ENCODE results near the gene SNX13. TPM values are rescaled to one million over a fixed set of nuclear protein-coding genes. Genes with fewer than 3 reads are reported as not detected.

Gene SNX13
- total and polyA plus RNA-seq, 5 donors from 2014 or later: 11.9 to 32.5 (median 13.0) TPM

DNA sequence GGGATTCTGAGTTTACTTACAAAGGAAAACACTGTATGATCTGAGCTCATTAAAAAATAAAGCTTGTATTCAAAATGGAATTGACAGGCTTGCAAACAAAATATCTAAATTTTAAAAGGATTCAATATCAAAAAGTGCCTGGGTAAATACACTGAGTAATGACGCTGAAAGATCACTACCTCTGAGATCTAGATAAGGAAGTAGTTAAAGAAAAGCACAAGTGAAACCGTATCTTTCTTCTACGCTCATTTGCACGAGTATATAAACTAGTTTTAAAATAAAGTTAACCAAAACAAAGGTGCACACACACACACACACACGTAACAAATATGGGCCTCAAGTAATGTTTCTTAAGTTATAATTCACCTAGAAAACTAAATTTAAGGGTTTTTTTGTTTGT, 93.4 kb downstream of the SNX13 start:
- H3K9me3 ChIP-seq (ENCODE audit: control insufficient read depth in 2 of 2, low read length in 2 of 2): no peaks in the 10 kb centered on the region
- H3K4me3 Mint-ChIP-seq: no peak overlapping the region
- H3K27ac Mint-ChIP-seq: peak overlapping the region in 2 of 3 donors; percentile 10 to 59
- H3K27me3 ChIP-seq (ENCODE audit: control insufficient read depth, insufficient read depth, low read length): no peaks in the 10 kb centered on the region
- no peak overlapping the region for H3K4me3 ChIP-seq (ENCODE audit: low read depth, low read length)
- H3K4me1 Mint-ChIP-seq: peaks cover 28 to 45% (median 42%) of the 10 kb centered on the region in 4 donors
- peaks cover 21% of the 10 kb centered on the region for H3K36me3 ChIP-seq (ENCODE audit: control insufficient read depth, insufficient read depth, low read length)
- peaks cover 0 to 3% (median 0%) of the 10 kb centered on the region in 7 donors for H3K9me3 Mint-ChIP-seq
- peaks cover 15% of the 10 kb centered on the region for H3K4me1 ChIP-seq (ENCODE audit: control insufficient read depth, insufficient read depth, low read length, poor library complexity, severe bottlenecking)
- no peak for DNase-seq
- no peaks in the 10 kb centered on the region for H3K27me3 Mint-ChIP-seq
- H3K27ac ChIP-seq (ENCODE audit: insufficient read depth, low read length, poor library complexity, severe bottlenecking): no peak overlapping the region
- ATAC-seq (ENCODE audit: low read depth in 2 of 2): no peak
- peaks cover 57% of the 10 kb centered on the region for H3K36me3 Mint-ChIP-seq

DNA sequence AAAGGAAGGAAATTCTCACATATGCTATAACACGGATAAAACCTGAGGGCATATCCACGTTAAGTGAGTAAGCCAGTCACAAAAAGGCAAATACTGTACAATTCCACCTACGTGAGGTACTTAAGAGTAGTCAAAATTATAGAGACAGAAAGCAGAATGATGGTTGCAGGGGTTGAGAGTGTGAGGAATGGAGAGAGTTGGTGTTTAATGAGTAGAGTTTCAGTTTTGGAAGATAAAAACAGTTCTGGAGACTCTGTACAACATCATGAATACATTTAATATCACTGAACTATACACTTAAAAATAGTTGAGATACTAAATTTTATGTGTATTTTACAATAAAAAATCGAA, 95.1 kb downstream of the SNX13 start:
- DNase-seq (no peak), ATAC-seq (ENCODE audit: low read depth in 2 of 2) (no peak)
- Histone ChIP-seq H3K4me3 (ENCODE audit: low read depth, low read length) (no peak overlapping the region), H3K36me3 (ENCODE audit: control insufficient read depth, insufficient read depth, low read length) (peaks cover 18% of the 10 kb centered on the region), H3K27ac (ENCODE audit: insufficient read depth, low read length, poor library complexity, severe bottlenecking) (no peak overlapping the region), H3K4me1 (ENCODE audit: control insufficient read depth, insufficient read depth, low read length, poor library complexity, severe bottlenecking) (peaks cover 15% of the 10 kb centered on the region), H3K9me3 (ENCODE audit: control insufficient read depth in 2 of 2, low read length in 2 of 2) (no peaks in the 10 kb centered on the region), H3K27me3 (ENCODE audit: control insufficient read depth, insufficient read depth, low read length) (no peaks in the 10 kb centered on the region)
- H3K9me3 Mint-ChIP-seq: peaks cover 0 to 8% (median 0%) of the 10 kb centered on the region in 7 donors
- no peak overlapping the region for H3K4me3 Mint-ChIP-seq
- H3K27me3 Mint-ChIP-seq: no peaks in the 10 kb centered on the region
- no peak overlapping the region for H3K27ac Mint-ChIP-seq
- peaks cover 31 to 55% (median 42%) of the 10 kb centered on the region in 4 donors for H3K4me1 Mint-ChIP-seq
- peaks cover 54% of the 10 kb centered on the region for H3K36me3 Mint-ChIP-seq

DNA sequence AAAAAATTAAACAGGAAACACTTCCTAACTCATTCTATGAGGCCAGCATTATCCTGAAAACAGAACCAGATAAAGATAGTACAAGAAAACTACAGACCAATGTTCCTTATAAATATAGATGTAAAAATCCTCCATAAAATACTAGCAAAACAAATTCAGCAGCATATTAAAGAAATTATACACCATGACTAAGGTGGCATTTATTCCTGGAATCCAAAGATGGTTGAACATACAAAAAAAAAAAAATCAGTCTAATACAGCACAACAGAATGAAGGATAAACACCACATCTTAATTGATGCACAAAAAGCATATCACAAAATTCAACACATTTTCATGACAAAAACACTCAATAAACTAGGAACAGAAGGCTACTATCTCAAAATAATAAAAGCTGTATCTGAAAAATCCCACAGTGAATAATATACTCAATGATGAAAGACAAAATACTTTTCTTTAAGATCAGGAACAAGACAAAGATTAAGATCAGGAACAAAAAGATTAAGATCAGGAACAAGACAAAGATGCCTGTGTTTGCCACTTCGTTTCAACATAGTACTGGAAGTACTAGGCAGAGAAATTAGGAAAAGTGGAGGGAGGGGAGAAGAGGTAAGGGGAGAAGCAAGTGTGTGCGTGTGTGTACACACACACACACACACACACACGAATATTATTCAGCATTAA, 95.6 kb downstream of the SNX13 start:
- ATAC-seq (ENCODE audit: low read depth in 2 of 2) (no peak), DNase-seq (no peak)
- Mint-ChIP-seq H3K9me3 (peaks cover 0 to 8% (median 0%) of the 10 kb centered on the region in 7 donors), H3K4me3 (peak overlapping the region in 1 of 4 donors; percentile 39), H3K4me1 (peaks cover 31 to 55% (median 41%) of the 10 kb centered on the region in 4 donors), H3K27ac (no peak overlapping the region), H3K36me3 (peaks cover 56% of the 10 kb centered on the region), H3K27me3 (no peaks in the 10 kb centered on the region)
- Histone ChIP-seq H3K4me1 (ENCODE audit: control insufficient read depth, insufficient read depth, low read length, poor library complexity, severe bottlenecking) (peaks cover 15% of the 10 kb centered on the region), H3K27me3 (ENCODE audit: control insufficient read depth, insufficient read depth, low read length) (no peaks in the 10 kb centered on the region), H3K4me3 (ENCODE audit: low read depth, low read length) (no peak overlapping the region), H3K36me3 (ENCODE audit: control insufficient read depth, insufficient read depth, low read length) (peaks cover 18% of the 10 kb centered on the region), H3K27ac (ENCODE audit: insufficient read depth, low read length, poor library complexity, severe bottlenecking) (no peak overlapping the region), H3K9me3 (ENCODE audit: control insufficient read depth in 2 of 2, low read length in 2 of 2) (no peaks in the 10 kb centered on the region)

- H3K9me3 ChIP-seq (ENCODE audit: control insufficient read depth in 2 of 2, low read length in 2 of 2): no peaks in the 10 kb centered on the region
- peaks cover 0 to 8% (median 0%) of the 10 kb centered on the region in 7 donors for H3K9me3 Mint-ChIP-seq
- H3K4me3 Mint-ChIP-seq: peak overlapping the region in 2 of 4 donors; percentile 31 to 39
- H3K4me1 Mint-ChIP-seq: peaks cover 31 to 50% (median 39%) of the 10 kb centered on the region in 4 donors
- H3K36me3 Mint-ChIP-seq: peaks cover 53% of the 10 kb centered on the region
- H3K27ac ChIP-seq (ENCODE audit: insufficient read depth, low read length, poor library complexity, severe bottlenecking): no peak overlapping the region
- H3K36me3 ChIP-seq (ENCODE audit: control insufficient read depth, insufficient read depth, low read length): peaks cover 20% of the 10 kb centered on the region
- peak overlapping the region in 1 of 3 donors; percentile 39 for H3K27ac Mint-ChIP-seq
- DNase-seq: no peak
- no peaks in the 10 kb centered on the region for H3K27me3 Mint-ChIP-seq
- no peaks in the 10 kb centered on the region for H3K27me3 ChIP-seq (ENCODE audit: control insufficient read depth, insufficient read depth, low read length)
- peak overlapping the region; percentile 45 for H3K4me3 ChIP-seq (ENCODE audit: low read depth, low read length)
- H3K4me1 ChIP-seq (ENCODE audit: control insufficient read depth, insufficient read depth, low read length, poor library complexity, severe bottlenecking): peaks cover 15% of the 10 kb centered on the region
- ATAC-seq (ENCODE audit: low read depth in 2 of 2): no peak
These were observed 96.3 kb downstream of the SNX13 start for GRCh38 chr7:17844022-17844421.

GRCh38 chr7:17843041-17843440, 97.3 kb downstream of the SNX13 start:
- H3K4me1 Mint-ChIP-seq: peaks cover 31 to 48% (median 36%) of the 10 kb centered on the region in 4 donors
- peak overlapping the region; percentile 45 for H3K4me3 ChIP-seq (ENCODE audit: low read depth, low read length)
- H3K27me3 Mint-ChIP-seq: no peaks in the 10 kb centered on the region
- peaks cover 49% of the 10 kb centered on the region for H3K36me3 Mint-ChIP-seq
- H3K4me3 Mint-ChIP-seq: peak overlapping the region in 2 of 4 donors; percentile 1 to 58
- H3K27ac ChIP-seq (ENCODE audit: insufficient read depth, low read length, poor library complexity, severe bottlenecking): peak overlapping the region; percentile 5
- H3K27me3 ChIP-seq (ENCODE audit: control insufficient read depth, insufficient read depth, low read length): no peaks in the 10 kb centered on the region
- ATAC-seq (ENCODE audit: low read depth in 2 of 2) (no peak), DNase-seq (peak in 1 of 3 donors; percentile 19)
- H3K27ac Mint-ChIP-seq: no peak overlapping the region
- H3K9me3 ChIP-seq (ENCODE audit: control insufficient read depth in 2 of 2, low read length in 2 of 2): no peaks in the 10 kb centered on the region
- peaks cover 27% of the 10 kb centered on the region for H3K36me3 ChIP-seq (ENCODE audit: control insufficient read depth, insufficient read depth, low read length)
- H3K4me1 ChIP-seq (ENCODE audit: control insufficient read depth, insufficient read depth, low read length, poor library complexity, severe bottlenecking): peaks cover 15% of the 10 kb centered on the region
- H3K9me3 Mint-ChIP-seq: peaks cover 0 to 8% (median 0%) of the 10 kb centered on the region in 7 donors

- DNase-seq (no peak), ATAC-seq (ENCODE audit: low read depth in 2 of 2) (no peak)
- H3K27ac ChIP-seq (ENCODE audit: insufficient read depth, low read length, poor library complexity, severe bottlenecking): no peak overlapping the region
- no peaks in the 10 kb centered on the region for H3K4me1 ChIP-seq (ENCODE audit: control insufficient read depth, insufficient read depth, low read length, poor library complexity, severe bottlenecking)
- Mint-ChIP-seq H3K27ac (no peak overlapping the region), H3K9me3 (no peaks in the 10 kb centered on the region), H3K4me3 (no peak overlapping the region), H3K36me3 (peaks cover 24% of the 10 kb centered on the region), H3K4me1 (peaks cover 0 to 6% (median 0%) of the 10 kb centered on the region in 4 donors), H3K27me3 (no peaks in the 10 kb centered on the region)
- no peaks in the 10 kb centered on the region for H3K9me3 ChIP-seq (ENCODE audit: control insufficient read depth in 2 of 2, low read length in 2 of 2)
- no peaks in the 10 kb centered on the region for H3K27me3 ChIP-seq (ENCODE audit: control insufficient read depth, insufficient read depth, low read length)
- no peak overlapping the region for H3K4me3 ChIP-seq (ENCODE audit: low read depth, low read length)
- H3K36me3 ChIP-seq (ENCODE audit: control insufficient read depth, insufficient read depth, low read length): peaks cover 17% of the 10 kb centered on the region
These were observed 107.4 kb downstream of the SNX13 start for GRCh38 chr7:17832820-17833355.

GRCh38 chr7:17832242-17832641, 108.1 kb downstream of the SNX13 start:
- no peak overlapping the region for H3K27ac ChIP-seq (ENCODE audit: insufficient read depth, low read length, poor library complexity, severe bottlenecking)
- Mint-ChIP-seq H3K4me3 (no peak overlapping the region), H3K27me3 (no peaks in the 10 kb centered on the region), H3K27ac (no peak overlapping the region), H3K4me1 (peaks cover 0 to 6% (median 0%) of the 10 kb centered on the region in 4 donors), H3K9me3 (no peaks in the 10 kb centered on the region), H3K36me3 (peaks cover 28% of the 10 kb centered on the region)
- no peak overlapping the region for H3K4me3 ChIP-seq (ENCODE audit: low read depth, low read length)
- no peak for ATAC-seq (ENCODE audit: low read depth in 2 of 2)
- no peaks in the 10 kb centered on the region for H3K9me3 ChIP-seq (ENCODE audit: control insufficient read depth in 2 of 2, low read length in 2 of 2)
- H3K4me1 ChIP-seq (ENCODE audit: control insufficient read depth, insufficient read depth, low read length, poor library complexity, severe bottlenecking): no peaks in the 10 kb centered on the region
- no peaks in the 10 kb centered on the region for H3K27me3 ChIP-seq (ENCODE audit: control insufficient read depth, insufficient read depth, low read length)
- no peak for DNase-seq
- peaks cover 11% of the 10 kb centered on the region for H3K36me3 ChIP-seq (ENCODE audit: control insufficient read depth, insufficient read depth, low read length)

DNA sequence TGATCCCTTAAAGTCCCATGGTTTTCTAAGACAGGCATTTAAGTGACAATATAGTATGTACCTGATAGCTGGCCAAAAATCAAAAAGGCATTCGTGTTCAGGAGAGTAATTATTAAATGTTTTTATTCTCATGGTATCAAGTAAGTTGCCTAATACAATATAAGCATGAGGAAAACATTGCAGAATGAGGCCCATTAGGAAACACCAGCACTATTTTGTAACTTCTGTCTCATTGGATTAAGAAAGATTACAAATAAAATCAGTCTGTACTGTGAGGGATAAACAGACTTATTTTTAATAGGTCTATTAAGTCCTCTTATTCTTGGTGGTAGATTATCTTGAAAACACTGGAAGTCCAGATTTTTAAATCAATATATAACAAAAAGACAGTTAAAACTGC, 110.1 kb downstream of the SNX13 start:
- no peak for DNase-seq
- no peaks in the 10 kb centered on the region for H3K27me3 Mint-ChIP-seq

More for the DNA sequence above, 110.1 kb downstream of the SNX13 start:
- no peaks in the 10 kb centered on the region for H3K9me3 ChIP-seq (ENCODE audit: control insufficient read depth in 2 of 2, low read length in 2 of 2)
- no peak overlapping the region for H3K4me3 Mint-ChIP-seq
- peaks cover 0 to 6% (median 0%) of the 10 kb centered on the region in 4 donors for H3K4me1 Mint-ChIP-seq
- no peaks in the 10 kb centered on the region for H3K27me3 ChIP-seq (ENCODE audit: control insufficient read depth, insufficient read depth, low read length)
- H3K4me1 ChIP-seq (ENCODE audit: control insufficient read depth, insufficient read depth, low read length, poor library complexity, severe bottlenecking): no peaks in the 10 kb centered on the region
- H3K27ac ChIP-seq (ENCODE audit: insufficient read depth, low read length, poor library complexity, severe bottlenecking): no peak overlapping the region
- no peak overlapping the region for H3K4me3 ChIP-seq (ENCODE audit: low read depth, low read length)
- peaks cover 33% of the 10 kb centered on the region for H3K36me3 Mint-ChIP-seq
- no peak overlapping the region for H3K27ac Mint-ChIP-seq
- no peaks in the 10 kb centered on the region for H3K9me3 Mint-ChIP-seq
- peaks cover 11% of the 10 kb centered on the region for H3K36me3 ChIP-seq (ENCODE audit: control insufficient read depth, insufficient read depth, low read length)
- ATAC-seq (ENCODE audit: low read depth in 2 of 2): no peak
